Stimulated activated CD8-positive, alpha-beta memory T cell treated with anti-CD3 and anti-CD28 coated beads, Interleukin-4, amount 100 ng/mL, for 24 hours (primary cell): ENCODE data around the gene TACSTD2.
"Not testable (repeated sequence)": the region's sequence is repeated elsewhere in the genome, so short reads cannot be mapped to it uniquely, and the experiment has no call there.

ENCODE experiments used
- DNase-seq: peaks from one replicate; pipeline ENCODE4 v3.0.0-alpha.2; 2020; ENCODE audit warnings: low read depth

TACSTD2 gene

GRCh38 chr1:58576727-58577653, at the start of gene TACSTD2:
Gene TACSTD2, minus strand, starts transcription at chr1:58577252. Its CDS starts 96 bp downstream, at chr1:58577156.
- DNase-seq = no peak

- DNase-seq = no peak
Observed at GRCh38 chr1:58626293-58626692, 49.2 kb upstream of the TACSTD2 start.

- not testable (repeated sequence) for DNase-seq
Observed at GRCh38 chr1:58623259-58623658, 46.2 kb upstream of the TACSTD2 start.

- DNase-seq = no peak
Observed at GRCh38 chr1:58622571-58622970, 45.5 kb upstream of the TACSTD2 start.

- no peak for DNase-seq
Observed at GRCh38 chr1:58621391-58621790, 44.3 kb upstream of the TACSTD2 start.

GRCh38 chr1:58620926-58621325, 43.9 kb upstream of the TACSTD2 start:
- DNase-seq = no peak

GRCh38 chr1:58620259-58620658, 43.2 kb upstream of the TACSTD2 start:
- DNase-seq = no peak

- DNase-seq = no peak
Observed at GRCh38 chr1:58619286-58620054, 42.4 kb upstream of the TACSTD2 start.

GRCh38 chr1:58618303-58618702, 41.3 kb upstream of the TACSTD2 start:
- no peak for DNase-seq

- no peak for DNase-seq
Observed at GRCh38 chr1:58611861-58612385, 34.9 kb upstream of the TACSTD2 start.

- no peak for DNase-seq
Observed at GRCh38 chr1:58608945-58609344, 31.9 kb upstream of the TACSTD2 start.

- no peak for DNase-seq
Observed at GRCh38 chr1:58608297-58608696, 31.2 kb upstream of the TACSTD2 start.

GRCh38 chr1:58607391-58607790, 30.3 kb upstream of the TACSTD2 start:
- no peak for DNase-seq

GRCh38 chr1:58601921-58602320, 24.9 kb upstream of the TACSTD2 start:
- not testable (repeated sequence) for DNase-seq

GRCh38 chr1:58597996-58598395, 20.9 kb upstream of the TACSTD2 start:
- DNase-seq = no peak

GRCh38 chr1:58597076-58597475, 20.0 kb upstream of the TACSTD2 start:
- no peak for DNase-seq

GRCh38 chr1:58596631-58597052, 19.6 kb upstream of the TACSTD2 start:
- no peak for DNase-seq

- no peak for DNase-seq
Observed at GRCh38 chr1:58594546-58594945, 17.5 kb upstream of the TACSTD2 start.

GRCh38 chr1:58592522-58593134, 15.6 kb upstream of the TACSTD2 start:
- no peak for DNase-seq

GRCh38 chr1:58591806-58592205, 14.8 kb upstream of the TACSTD2 start:
- DNase-seq = no peak

- no peak for DNase-seq
Observed at GRCh38 chr1:58590019-58590418, 13.0 kb upstream of the TACSTD2 start.

- DNase-seq = no peak
Observed at GRCh38 chr1:58588396-58588795, 11.3 kb upstream of the TACSTD2 start.
